Measurements from ENCODE around the gene BAHCC1. TPM values are rescaled to one million over a fixed set of nuclear protein-coding genes. Genes with fewer than 3 reads are reported as not detected.

Gene BAHCC1
- total RNA-seq, 3 donors from 2014 or later: 7.4 to 17.0 (median 11.7) TPM

GRCh38 chr17:81489012-81489997 lies 94.0 kb downstream of the BAHCC1 start:
- Histone ChIP-seq H3K4me1 (no peaks in the 10 kb centered on the region), H3K36me3 (no peaks in the 10 kb centered on the region), H3K27me3 (no peaks in the 10 kb centered on the region), H3K4me3 (no peak overlapping the region), H3K27ac (no peak overlapping the region), H3K9me3 (no peaks in the 10 kb centered on the region)
- DNase-seq (ENCODE audit: low spot score in 2 of 2): no peak
- no peak for TF ChIP-seq POLR2AphosphoS5 (IDR thresholded peaks at IDR 0.05)
- TF ChIP-seq POLR2A (IDR thresholded peaks at IDR 0.05): no peak
- TF ChIP-seq, protein P1, sequence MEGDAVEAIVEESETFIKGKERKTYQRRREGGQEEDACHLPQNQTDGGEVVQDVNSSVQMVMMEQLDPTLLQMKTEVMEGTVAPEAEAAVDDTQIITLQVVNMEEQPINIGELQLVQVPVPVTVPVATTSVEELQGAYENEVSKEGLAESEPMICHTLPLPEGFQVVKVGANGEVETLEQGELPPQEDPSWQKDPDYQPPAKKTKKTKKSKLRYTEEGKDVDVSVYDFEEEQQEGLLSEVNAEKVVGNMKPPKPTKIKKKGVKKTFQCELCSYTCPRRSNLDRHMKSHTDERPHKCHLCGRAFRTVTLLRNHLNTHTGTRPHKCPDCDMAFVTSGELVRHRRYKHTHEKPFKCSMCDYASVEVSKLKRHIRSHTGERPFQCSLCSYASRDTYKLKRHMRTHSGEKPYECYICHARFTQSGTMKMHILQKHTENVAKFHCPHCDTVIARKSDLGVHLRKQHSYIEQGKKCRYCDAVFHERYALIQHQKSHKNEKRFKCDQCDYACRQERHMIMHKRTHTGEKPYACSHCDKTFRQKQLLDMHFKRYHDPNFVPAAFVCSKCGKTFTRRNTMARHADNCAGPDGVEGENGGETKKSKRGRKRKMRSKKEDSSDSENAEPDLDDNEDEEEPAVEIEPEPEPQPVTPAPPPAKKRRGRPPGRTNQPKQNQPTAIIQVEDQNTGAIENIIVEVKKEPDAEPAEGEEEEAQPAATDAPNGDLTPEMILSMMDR (IDR thresholded peaks at IDR 0.05): no peak
- intact Hi-C loops (cut with DNase I; ENCODE audit: low total_unique reads): loop anchor here (10.0 kb wide), 1 partner anchor 235 kb away; no protein-coding TSS in a partner anchor

DNA sequence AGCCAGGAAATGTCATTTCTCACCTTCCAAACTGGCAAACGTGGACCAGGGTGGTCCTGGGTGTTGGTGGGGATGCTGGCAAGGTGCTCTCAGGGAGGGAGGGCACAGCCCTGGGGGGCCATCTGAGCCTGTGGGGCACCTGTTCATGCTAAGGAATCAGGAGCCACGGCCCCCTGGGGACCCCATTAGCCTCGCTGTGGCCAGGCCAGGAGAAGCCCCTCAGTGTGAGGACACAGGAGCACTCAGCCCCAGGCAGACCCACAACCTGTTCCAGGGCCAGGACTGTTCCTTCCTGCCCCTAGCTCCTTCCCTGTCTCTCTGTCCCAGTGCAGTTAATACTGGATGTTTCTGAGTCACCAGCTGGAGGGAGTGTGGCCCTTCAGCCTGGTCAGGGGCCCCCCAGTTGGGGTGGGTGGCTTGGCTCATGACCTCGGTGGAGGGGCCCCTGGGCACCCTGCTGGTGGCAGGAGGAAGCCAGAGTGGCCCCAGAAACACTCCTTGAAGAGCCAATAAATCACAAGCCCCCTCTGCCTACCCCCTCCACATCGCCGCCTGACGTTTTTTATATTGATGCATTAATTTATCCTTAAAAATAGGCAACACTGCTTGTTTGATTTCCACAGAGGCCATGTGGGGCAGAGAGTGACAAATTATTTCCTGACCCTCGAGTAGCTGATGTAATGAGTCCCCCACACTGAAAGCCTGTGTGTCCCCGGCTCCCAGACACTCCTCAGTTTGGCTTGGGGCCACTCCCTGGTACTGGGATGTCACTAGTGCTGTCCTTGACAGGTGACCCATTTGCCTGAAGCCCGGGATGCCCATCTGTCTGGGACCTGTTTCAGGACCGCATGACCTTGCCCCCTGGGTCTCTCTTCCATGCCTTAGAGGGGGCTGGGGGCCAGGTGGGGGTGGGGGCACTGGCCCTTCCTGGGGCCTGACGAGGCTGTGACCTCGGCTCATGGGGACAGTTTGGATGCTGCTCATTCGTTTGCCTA lies 95.0 kb downstream of the BAHCC1 start:
- Histone ChIP-seq H3K27ac (no peak overlapping the region), H3K4me3 (no peak overlapping the region), H3K27me3 (no peaks in the 10 kb centered on the region), H3K36me3 (no peaks in the 10 kb centered on the region), H3K4me1 (no peaks in the 10 kb centered on the region), H3K9me3 (no peaks in the 10 kb centered on the region)
- no peak for DNase-seq (ENCODE audit: low spot score in 2 of 2)
- TF ChIP-seq POLR2A (IDR thresholded peaks at IDR 0.05): no peak
- no peak for TF ChIP-seq POLR2AphosphoS5 (IDR thresholded peaks at IDR 0.05)
- TF ChIP-seq, protein P1 (IDR thresholded peaks at IDR 0.05): no peak
- intact Hi-C loops (cut with DNase I; ENCODE audit: low total_unique reads): loop anchor here (10.0 kb wide), 1 partner anchor 235 kb away; no protein-coding TSS in a partner anchor

GRCh38 chr17:81491181-81491581 lies 95.9 kb downstream of the BAHCC1 start:
- TF ChIP-seq POLR2AphosphoS5 (IDR thresholded peaks at IDR 0.05) (no peak), POLR2A (IDR thresholded peaks at IDR 0.05) (no peak)
- TF ChIP-seq, protein P1 (IDR thresholded peaks at IDR 0.05): no peak
- Histone ChIP-seq H3K27ac (no peak overlapping the region), H3K27me3 (no peaks in the 10 kb centered on the region), H3K4me3 (no peak overlapping the region), H3K9me3 (no peaks in the 10 kb centered on the region), H3K4me1 (no peaks in the 10 kb centered on the region), H3K36me3 (no peaks in the 10 kb centered on the region)
- DNase-seq (ENCODE audit: low spot score in 2 of 2): no peak
- intact Hi-C loops (cut with DNase I; ENCODE audit: low total_unique reads): no loop called here

- no peaks in the 10 kb centered on the region for H3K4me1 ChIP-seq
- TF ChIP-seq POLR2A (IDR thresholded peaks at IDR 0.05) (no peak), POLR2AphosphoS5 (IDR thresholded peaks at IDR 0.05) (no peak)
- TF ChIP-seq, protein P1 (IDR thresholded peaks at IDR 0.05): no peak
- no peaks in the 10 kb centered on the region for H3K36me3 ChIP-seq
- DNase-seq (ENCODE audit: low spot score in 2 of 2): no peak
- H3K4me3 ChIP-seq: no peak overlapping the region
- H3K27ac ChIP-seq: no peak overlapping the region
- intact Hi-C loops (cut with DNase I; ENCODE audit: low total_unique reads): no loop called here
- no peaks in the 10 kb centered on the region for H3K9me3 ChIP-seq
- H3K27me3 ChIP-seq: no peaks in the 10 kb centered on the region
Measured at GRCh38 chr17:81491761-81492160, 96.5 kb downstream of the BAHCC1 start.
